ENCODE data around the gene SAMM50. TPM values are rescaled to one million over a fixed set of nuclear protein-coding genes. Genes with fewer than 3 reads are reported as not detected.

Gene SAMM50
- total and polyA plus RNA-seq, 4 donors: 19.2 to 30.1 (median 26.0) TPM

DNA sequence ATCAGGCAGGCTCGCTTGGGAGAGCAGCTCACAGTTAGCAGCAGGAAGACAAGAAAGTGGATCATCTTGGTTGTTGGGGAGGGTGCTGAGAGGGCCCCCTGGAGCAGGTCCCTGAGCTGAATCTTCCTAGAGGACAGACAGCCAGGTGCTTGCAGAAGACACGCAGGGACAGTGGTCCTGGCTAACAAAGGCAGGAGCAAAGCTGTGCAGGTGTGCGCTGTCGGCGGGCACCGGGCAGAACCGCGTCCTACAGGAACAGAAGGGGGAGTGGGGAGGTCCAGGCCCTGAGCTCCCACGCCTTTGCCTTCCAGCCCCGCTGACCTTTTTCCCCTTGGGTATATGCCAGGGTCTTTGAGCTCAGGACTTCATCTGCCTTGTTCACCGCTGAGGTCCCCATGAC lies 38.8 kb downstream of the SAMM50 start:
- H3K9me3 ChIP-seq (ENCODE audit: control insufficient read depth in 4 of 4, low read length in 3 of 4): no peaks in the 10 kb centered on the region
- peaks cover 14 to 58% (median 41%) of the 10 kb centered on the region in 4 donors for H3K36me3 ChIP-seq (ENCODE audit: control insufficient read depth in 4 of 4, insufficient read depth in 3 of 4, low read depth in 1 of 4, low read length in 3 of 4)
- no peak overlapping the region for H3K27ac ChIP-seq (ENCODE audit: low read depth in 1 of 2, low read length in 2 of 2)
- H3K9ac ChIP-seq (ENCODE audit: low read depth in 1 of 2, low read length in 2 of 2): no peak overlapping the region
- no peaks in the 10 kb centered on the region for H3K27me3 ChIP-seq (ENCODE audit: control insufficient read depth in 4 of 4, insufficient read depth in 4 of 4, low read length in 3 of 4)
- no peak overlapping the region for H3K4me3 ChIP-seq (ENCODE audit: low read depth in 1 of 3, low read length in 3 of 3)
- 78% methylated on average over 11 of the region's 11 CpGs for WGBS
- no peaks in the 10 kb centered on the region for H3K4me1 ChIP-seq (ENCODE audit: control insufficient read depth in 4 of 4, insufficient read depth in 4 of 4, low read length in 3 of 4)
- no peak for DNase-seq (ENCODE audit: low spot score)
- TF ChIP-seq EGR1 (IDR thresholded peaks at IDR 0.05; ENCODE audit: low read depth in 2 of 2) (no peak), HNF4A (conservative IDR thresholded peaks at IDR 0.05) (no peak), MAX (IDR thresholded peaks at IDR 0.05) (no peak), FOXA1 (IDR thresholded peaks at IDR 0.05) (no peak), SP1 (IDR thresholded peaks at IDR 0.05) (no peak), REST (IDR thresholded peaks at IDR 0.05) (no peak), ATF3 (IDR thresholded peaks at IDR 0.05) (no peak), YY1 (IDR thresholded peaks at IDR 0.05) (no peak)
- TF ChIP-seq, protein P1, sequence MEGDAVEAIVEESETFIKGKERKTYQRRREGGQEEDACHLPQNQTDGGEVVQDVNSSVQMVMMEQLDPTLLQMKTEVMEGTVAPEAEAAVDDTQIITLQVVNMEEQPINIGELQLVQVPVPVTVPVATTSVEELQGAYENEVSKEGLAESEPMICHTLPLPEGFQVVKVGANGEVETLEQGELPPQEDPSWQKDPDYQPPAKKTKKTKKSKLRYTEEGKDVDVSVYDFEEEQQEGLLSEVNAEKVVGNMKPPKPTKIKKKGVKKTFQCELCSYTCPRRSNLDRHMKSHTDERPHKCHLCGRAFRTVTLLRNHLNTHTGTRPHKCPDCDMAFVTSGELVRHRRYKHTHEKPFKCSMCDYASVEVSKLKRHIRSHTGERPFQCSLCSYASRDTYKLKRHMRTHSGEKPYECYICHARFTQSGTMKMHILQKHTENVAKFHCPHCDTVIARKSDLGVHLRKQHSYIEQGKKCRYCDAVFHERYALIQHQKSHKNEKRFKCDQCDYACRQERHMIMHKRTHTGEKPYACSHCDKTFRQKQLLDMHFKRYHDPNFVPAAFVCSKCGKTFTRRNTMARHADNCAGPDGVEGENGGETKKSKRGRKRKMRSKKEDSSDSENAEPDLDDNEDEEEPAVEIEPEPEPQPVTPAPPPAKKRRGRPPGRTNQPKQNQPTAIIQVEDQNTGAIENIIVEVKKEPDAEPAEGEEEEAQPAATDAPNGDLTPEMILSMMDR (IDR thresholded peaks at IDR 0.05; ENCODE audit: low read depth, low read length, missing input control): no peak

DNA sequence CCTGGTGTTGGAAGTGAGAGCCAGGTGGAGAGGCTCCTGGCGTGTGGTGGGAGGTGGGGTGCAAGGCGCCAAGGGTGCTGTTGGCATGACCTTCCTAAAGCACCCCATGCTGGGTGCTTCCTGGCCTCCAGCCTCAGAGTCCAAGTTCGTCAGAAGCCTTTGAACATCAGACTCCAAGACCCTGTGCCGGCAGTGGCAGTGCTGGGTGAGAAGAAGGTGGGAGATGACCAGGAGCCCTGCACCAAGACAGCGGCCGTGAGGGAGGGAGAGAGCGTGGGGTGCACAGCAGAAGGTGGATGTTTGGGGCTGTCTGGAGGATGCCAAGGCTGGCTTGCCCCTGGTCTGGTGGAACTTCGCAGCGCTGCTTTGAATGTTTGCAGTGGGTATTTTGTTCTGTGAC lies 39.2 kb downstream of the SAMM50 start:
- H3K27ac ChIP-seq (ENCODE audit: low read depth in 1 of 2, low read length in 2 of 2): no peak overlapping the region
- DNase-seq (ENCODE audit: low spot score): no peak
- no peak for TF ChIP-seq GABPA (IDR thresholded peaks at IDR 0.05 in 1 of 2, conservative IDR thresholded peaks at IDR 0.05 in 1 of 2)
- TF ChIP-seq, protein P1 (IDR thresholded peaks at IDR 0.05; ENCODE audit: low read depth, low read length, missing input control): no peak
- no peak for TF ChIP-seq RAD21 (IDR thresholded peaks at IDR 0.05)
- TF ChIP-seq EGR1 (IDR thresholded peaks at IDR 0.05; ENCODE audit: low read depth in 2 of 2): no peak
- TF ChIP-seq HNF4G (IDR thresholded peaks at IDR 0.05): no peak
- no peak for TF ChIP-seq JUND (IDR thresholded peaks at IDR 0.05)
- no peak for TF ChIP-seq MAX (IDR thresholded peaks at IDR 0.05)
- no peak for TF ChIP-seq ZBTB33 (IDR thresholded peaks at IDR 0.05)
- TF ChIP-seq HNF4A (conservative IDR thresholded peaks at IDR 0.05): no peak
- TF ChIP-seq FOXA1 (IDR thresholded peaks at IDR 0.05): no peak
- TF ChIP-seq REST (IDR thresholded peaks at IDR 0.05): no peak
- no peak for TF ChIP-seq RXRA (IDR thresholded peaks at IDR 0.05)
- TF ChIP-seq NR2F2 (IDR thresholded peaks at IDR 0.05): no peak
- TF ChIP-seq FOXA2 (IDR thresholded peaks at IDR 0.05): no peak
- TF ChIP-seq TAF1 (conservative IDR thresholded peaks at IDR 0.05): no peak
- H3K4me1 ChIP-seq (ENCODE audit: control insufficient read depth in 4 of 4, insufficient read depth in 4 of 4, low read length in 3 of 4): no peaks in the 10 kb centered on the region
- peaks cover 13 to 60% (median 41%) of the 10 kb centered on the region in 4 donors for H3K36me3 ChIP-seq (ENCODE audit: control insufficient read depth in 4 of 4, insufficient read depth in 3 of 4, low read depth in 1 of 4, low read length in 3 of 4)
- H3K9ac ChIP-seq (ENCODE audit: low read depth in 1 of 2, low read length in 2 of 2): no peak overlapping the region
- H3K27me3 ChIP-seq (ENCODE audit: control insufficient read depth in 4 of 4, insufficient read depth in 4 of 4, low read length in 3 of 4): no peaks in the 10 kb centered on the region
- H3K4me3 ChIP-seq (ENCODE audit: low read depth in 1 of 3, low read length in 3 of 3): no peak overlapping the region
- WGBS: 93% methylated on average over 9 of the region's 9 CpGs
- H3K9me3 ChIP-seq (ENCODE audit: control insufficient read depth in 4 of 4, low read length in 3 of 4): no peaks in the 10 kb centered on the region

Data from liver (tissue), 9 donors.